Islet of Langerhans (tissue), 1 donor: ENCODE results near the gene IQCN.
"Not testable (repeated sequence)": the region's sequence is repeated elsewhere in the genome, so short reads cannot be mapped to it uniquely, and the experiment has no call there.

Experiments
- FAIRE-seq: peaks from one replicate; lab custom pipeline; 2011; peaks lifted over from hg19 to GRCh38; lab: Jason Lieb, UNC

Gene IQCN

DNA sequence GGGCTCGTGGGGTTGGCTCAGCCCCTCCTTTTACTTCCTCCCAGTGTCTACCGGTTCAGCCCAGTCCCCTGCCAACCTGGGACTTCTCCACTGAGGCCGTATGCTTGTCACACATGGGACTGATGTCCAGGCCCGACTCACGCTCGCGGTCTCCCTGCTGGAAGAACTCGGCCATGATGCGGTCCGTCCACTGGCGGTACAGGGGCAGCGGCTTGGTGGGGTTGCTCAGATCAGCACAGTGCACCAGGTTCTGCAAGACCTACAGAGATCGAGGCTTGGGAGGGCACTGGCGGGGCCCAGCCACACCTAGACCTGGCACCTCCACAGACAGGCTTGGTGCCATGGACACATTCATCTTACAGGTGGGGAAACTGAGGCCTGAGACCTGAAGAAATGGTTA is 62.6 kb downstream of the IQCN start:
- FAIRE-seq = no peak

DNA sequence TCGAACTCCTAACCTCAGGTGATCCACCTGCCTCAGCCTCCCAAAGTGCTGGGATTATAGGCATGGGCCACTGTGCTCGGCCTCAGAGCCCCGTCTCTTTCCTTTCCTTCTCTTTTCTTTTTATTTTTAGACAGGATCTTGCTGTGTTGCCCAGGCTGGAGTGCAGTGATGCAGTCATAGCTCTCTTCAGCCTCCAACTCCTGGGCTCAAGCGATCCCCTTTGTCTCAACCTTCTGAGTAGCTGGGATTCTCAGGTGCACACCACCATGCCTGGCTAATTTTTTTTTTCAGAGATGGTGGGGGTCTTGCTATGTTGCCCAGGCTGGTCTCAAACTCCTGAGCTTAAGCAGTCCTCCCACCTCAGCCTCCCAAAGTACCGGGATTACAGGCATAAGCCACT is 64.3 kb downstream of the IQCN start:
- FAIRE-seq = not testable (repeated sequence)

DNA sequence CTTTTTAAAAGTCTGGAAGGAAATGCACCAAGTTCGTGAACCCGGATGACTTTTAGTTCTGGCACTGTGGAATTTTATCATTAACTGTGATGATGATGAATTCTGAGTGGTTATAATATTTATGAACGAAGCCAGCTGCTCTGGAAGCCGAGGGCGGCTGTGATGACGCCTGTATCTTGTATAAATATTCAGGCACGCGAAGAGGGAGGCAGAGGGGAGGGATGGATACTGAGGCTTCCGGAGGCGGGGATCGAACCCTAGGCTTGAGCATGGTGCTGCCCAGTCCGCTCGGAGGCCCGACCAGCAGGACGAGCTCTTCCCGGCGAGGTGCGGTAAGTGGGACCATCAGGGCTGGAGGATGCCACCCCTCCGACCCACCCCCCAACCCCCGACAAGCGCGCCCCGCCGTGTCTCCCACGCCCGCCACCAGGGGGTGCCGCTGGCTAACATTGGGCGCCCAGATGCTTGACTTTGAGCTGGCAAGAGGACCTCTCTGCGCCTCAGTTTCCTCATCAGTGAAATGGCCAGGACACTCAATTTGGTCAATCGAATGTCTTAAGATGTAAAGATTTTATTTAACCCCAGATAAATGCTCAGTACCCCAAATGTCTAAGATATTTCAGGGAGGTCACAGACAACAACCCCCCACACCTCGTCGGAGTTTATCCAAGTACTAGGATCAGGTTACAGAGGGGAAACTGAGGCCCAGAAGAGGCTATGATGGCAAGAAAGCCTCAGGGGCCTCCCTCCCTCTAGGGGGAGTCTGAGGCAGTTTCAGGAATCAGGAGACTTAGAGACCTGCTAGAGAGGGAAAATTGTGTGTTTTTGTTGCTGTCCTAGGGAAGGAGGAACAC is 65.9 kb downstream of the IQCN start:
- FAIRE-seq = no peak
